Bone marrow (tissue), 2 donors: ENCODE data around the gene RABL3.
A peak's percentile ranks its signal among the peaks of the same experiment; 100 is the strongest.
"Not testable (repeated sequence)": the region's sequence is repeated elsewhere in the genome, so short reads cannot be mapped to it uniquely, and the experiment has no call there.

Experiments
- DNase-seq, 2 donors: peaks; one replicate each; lab custom pipeline; 2025; lab: John Stamatoyannopoulos, UW

RABL3 gene, protein sequence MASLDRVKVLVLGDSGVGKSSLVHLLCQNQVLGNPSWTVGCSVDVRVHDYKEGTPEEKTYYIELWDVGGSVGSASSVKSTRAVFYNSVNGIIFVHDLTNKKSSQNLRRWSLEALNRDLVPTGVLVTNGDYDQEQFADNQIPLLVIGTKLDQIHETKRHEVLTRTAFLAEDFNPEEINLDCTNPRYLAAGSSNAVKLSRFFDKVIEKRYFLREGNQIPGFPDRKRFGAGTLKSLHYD

DNA sequence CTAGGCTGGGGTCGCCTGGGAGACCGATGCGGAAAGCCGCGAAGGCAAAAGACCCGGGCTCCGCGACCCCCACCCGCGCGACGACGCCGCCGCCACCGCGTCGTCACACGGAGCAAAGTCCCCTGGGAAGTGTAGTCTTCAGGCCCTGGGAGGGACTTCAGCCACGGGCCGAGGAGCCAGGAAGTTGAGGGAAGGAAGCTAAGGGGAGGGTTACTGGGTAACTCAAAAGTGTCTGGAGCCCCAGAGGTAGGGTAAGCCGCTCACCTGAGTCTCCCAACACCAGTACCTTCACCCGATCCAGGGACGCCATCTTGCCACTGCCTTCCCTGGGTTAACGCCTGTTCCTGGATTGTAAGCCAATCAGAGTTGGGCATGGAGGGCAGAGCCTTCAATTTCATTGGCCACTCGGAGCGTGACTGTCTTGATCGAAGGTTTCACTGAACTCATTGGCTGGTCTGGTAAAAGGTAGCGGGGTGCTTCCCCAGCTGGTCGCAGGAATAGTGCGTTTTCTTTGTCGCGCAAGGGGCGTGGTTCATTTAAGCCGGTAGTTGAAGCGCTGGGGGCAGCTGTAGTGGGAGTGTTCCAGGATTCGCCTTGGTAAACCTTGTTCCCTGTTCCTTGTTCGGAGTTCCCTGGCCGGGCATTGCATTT lies at the start of gene RABL3, which contains the start of gene GTF2E1:
RABL3 (minus strand) TSS at position 319 of the 651 bp plus-strand sequence; CDS start at position 310, 9 bp downstream.
GTF2E1 (plus strand) TSS at position 547 of the 651 bp plus-strand sequence. CDS start 7,809 bp downstream, outside the sequence.
- DNase-seq: peak; percentile 97 to 100

DNA sequence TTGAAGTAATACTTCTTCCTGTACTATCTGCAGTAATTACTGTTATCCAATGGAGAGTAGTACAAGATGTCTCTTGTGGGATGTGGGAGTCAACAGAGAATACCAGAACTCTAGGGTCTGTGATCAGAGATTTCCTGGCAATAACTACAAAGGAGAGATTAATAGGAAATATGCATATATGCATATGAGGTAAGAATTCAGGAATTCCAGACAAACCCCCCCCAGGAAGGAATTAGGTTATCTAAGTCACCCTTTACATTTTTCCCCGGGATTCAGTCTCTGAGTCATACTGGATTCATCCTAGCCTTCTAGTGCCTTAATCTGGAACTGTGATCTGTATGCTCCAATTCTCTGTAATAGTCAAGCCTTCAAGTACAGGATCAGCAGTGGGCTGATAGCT lies 49.6 kb upstream of the RABL3 start:
- DNase-seq: no peak

DNA sequence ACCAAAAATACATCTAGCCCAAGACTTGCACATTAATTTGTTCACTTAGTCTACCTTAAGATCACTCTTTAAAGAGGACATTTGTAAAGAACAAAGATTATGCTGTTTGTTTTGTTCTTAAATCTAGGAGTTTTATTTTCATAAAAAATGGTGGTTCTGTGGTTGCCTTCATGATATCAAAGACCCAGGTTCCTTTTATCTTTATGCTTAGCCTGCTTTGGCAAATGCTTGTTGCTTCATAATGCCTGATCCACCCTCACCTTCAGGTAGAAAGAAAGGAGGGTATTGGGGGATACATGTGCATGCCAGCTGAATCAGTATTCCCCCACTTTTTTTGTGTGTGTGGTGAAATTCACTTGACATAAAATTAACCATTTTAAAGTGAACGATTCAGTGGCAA lies 48.7 kb upstream of the RABL3 start:
- DNase-seq: no peak

DNA sequence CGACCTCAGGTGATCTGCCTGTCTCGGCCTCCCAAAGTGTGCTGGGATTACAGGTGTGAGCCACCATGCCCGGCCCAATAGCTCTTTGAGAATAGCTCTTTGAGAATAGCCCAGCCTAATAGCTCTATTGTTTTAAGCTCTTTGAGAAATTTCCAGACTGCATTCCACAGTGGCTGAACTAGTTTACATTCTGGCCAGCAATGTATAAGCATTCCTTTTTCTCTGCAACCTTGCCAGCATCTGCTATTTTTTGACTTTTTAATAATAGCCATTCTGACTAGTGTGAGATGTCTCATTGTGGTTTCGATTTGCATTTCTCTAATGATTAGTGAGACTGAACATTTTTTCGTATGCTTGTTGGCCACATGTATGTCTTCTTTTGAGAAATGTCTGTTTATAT lies 43.5 kb upstream of the RABL3 start:
- DNase-seq: not testable (repeated sequence)

DNA sequence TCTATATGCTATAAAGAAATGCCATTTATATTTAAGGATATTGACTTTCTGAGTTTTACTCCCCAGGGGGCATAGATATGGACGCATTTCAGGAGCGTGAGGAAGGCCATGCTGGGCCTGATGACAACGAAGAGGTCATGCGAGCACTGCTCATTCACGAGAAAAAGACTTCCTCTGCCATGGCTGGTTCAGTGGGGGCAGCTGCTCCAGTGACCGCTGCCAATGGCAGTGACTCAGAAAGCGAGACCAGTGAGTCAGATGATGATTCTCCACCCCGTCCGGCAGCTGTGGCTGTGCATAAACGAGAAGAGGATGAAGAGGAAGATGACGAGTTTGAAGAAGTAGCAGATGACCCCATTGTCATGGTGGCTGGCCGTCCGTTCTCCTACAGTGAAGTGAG lies 38.7 kb upstream of the RABL3 start:
- no peak for DNase-seq

DNA sequence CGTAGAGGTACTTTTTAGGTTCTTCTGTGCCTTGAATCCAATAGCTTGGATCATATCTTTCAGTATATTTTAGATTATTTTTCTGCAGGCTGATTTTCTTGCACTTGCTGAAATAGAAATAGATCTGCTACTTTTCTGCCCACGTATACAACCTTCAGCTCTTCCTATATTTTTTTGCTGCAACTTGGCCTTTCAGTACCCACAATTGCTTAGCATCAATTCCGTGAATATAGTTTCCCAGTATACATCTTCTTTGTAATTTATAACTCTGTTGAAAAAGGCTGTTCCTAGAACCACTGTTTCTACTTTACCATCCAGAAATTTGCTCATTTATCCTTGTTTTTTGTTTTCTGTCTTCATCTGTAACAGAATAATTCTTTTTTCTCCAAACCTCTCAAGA lies 36.5 kb upstream of the RABL3 start:
- no peak for DNase-seq

DNA sequence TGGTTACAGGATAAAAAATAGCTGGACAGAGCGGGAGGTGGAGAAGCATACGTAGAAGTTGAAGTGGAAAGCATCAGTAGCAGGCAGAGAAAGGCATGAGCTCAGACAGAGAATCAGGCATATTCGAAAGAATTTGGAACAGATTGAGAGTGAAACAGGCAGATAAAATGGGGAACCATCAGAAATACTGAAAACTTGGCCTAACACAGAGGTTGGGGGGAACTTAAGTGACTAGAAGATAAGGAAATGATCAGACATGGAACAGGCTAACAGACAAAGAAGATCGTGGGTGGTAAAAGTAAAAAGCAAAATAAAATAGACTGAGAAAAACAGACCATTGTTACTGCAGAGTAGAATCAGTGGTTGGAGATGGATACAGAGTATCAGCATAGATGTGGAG lies 33.1 kb upstream of the RABL3 start:
- no peak for DNase-seq

DNA sequence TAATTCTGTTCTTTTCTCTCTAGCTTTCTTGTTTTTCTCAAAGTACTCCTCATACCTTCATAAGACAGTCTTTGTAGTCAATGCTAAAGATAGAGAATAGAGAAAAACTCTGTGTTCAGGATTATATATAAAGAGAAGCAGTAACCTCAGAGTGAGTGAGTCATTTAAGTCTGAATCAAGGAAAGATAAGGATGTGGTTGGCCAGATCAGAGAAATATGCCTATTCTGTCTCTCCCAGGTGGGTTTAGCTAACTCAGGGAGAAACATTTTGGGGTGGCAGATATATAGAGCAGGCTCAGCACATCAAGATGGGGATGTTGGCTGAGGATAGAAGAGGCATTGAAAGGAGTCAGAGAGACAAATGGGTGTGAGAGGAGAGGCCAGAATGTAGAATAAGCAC lies 31.6 kb upstream of the RABL3 start:
- DNase-seq: no peak

DNA sequence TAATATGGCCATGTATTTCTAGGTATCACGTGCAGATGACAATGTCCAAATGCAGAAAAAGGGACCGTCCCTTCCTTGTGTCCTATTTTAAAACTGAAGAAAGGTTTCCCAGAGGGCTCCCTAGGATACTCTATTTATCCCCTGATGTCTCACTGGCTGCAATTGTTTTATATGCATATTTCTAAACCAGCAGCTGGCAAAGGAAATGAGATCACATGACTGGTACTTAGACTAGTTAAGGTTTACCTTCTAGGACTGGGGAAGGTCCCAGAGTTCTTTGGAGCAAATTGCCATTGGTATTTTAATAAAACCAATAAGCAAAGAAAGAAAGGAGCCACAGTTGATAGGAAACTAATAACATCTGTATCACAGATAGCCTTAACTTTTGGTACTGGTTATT lies 29.8 kb upstream of the RABL3 start:
- DNase-seq: no peak

DNA sequence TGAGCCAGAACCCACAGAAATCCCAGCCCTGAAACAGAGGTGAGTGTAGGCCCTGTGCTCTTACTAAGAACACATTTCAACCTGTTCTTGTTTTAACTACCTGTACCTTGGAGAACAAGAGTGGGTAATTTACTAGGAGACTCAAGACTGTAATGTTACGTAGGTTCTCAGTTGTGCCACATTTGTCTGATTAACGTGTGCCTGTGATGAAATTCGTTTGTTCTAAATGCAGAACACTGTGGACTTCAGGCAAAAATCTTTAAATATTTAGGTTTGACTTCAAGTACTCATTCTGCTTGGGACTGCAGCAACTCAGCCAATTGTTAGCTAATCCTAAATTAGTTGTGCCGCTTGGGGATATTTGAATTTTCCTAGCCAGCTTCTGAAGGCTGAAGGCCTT lies 28.6 kb upstream of the RABL3 start:
- DNase-seq: no peak

DNA sequence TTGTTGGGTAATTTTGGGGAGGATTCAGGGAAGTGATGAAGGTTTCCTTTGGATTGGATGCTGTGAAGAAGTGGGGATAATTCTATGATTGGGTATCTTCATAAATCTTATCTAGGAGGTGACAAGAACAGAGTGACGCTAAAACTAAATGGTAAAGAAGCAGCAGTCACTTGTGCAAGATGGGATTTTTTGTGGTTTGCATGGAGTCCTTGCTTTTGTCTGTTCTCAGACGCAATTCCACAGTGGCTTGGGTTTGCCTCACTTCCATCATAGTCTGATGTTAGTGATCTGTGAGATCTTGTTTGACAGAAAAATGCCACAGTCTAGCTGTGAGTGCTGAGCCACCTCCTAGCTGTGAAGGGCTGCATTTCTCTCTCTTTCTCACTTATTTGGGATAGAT lies 27.1 kb upstream of the RABL3 start:
- no peak for DNase-seq

DNA sequence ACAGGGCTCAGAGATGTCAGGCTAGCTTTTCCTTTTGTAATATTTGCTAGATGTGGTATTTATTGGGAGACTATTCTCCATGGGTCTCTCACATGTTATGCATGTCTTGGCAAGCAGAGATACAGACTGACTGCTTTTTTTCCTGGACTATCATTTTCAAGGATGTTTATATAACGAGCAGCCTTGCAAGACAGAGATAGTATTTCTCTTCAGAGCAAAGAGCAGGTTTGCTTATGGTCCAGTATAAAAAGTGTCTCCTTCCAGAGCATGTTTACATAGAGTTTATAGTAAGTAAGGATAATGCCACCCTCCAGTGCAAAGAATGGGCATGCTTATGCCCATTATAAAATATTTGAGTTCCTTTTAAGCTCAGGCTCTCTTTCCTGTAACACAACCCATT lies 24.8 kb upstream of the RABL3 start:
- no peak for DNase-seq

DNA sequence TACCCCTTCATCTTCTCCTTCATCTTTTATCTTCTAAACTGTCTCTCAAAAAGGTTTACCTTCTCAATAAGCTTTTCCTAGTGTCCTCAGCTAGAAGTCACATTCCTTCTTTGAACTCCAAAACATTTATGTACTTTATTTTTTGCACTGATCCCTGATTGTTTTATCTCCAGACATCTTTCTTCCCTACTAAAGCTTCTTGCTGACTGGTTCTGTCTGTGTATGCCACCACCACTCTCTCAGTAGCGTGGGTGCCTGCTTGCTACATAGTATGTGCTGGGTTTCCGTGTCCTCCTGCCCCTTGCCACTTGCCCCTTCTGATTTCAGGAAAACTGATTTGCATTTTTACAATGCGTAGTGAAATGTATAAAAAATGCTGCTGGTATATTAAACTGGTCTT lies 24.3 kb upstream of the RABL3 start:
- DNase-seq: no peak

DNA sequence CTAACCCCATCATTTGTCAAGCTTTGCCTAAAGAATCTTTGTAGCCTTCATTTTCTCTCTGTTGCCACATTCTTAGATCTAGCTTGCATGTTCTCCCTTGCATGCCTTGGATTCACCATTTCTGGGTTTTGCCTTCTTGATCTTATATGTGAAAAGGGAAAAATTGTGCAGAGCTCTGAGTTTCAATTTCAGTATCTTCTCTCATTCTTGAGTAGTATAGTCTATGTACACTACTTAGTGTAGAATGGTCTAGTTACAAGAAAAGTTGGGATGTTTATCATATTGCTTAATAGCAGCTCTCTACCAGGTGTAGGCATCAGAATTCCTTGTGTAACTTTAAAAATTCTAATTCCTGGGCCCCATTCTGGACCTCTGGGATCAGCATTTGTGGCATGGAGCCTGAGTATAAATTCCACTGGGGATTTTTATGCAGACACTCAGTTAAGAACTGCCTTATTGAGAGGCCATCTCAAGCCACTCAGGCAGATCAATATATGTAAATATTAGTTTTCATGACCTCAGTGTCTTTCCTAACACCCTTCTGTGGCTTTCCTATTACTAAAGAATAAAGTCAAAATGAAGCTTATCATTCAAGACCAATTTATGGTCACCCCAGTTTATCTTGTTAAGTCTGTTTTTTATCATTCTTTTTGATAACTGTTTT lies 23.6 kb upstream of the RABL3 start:
- no peak for DNase-seq

DNA sequence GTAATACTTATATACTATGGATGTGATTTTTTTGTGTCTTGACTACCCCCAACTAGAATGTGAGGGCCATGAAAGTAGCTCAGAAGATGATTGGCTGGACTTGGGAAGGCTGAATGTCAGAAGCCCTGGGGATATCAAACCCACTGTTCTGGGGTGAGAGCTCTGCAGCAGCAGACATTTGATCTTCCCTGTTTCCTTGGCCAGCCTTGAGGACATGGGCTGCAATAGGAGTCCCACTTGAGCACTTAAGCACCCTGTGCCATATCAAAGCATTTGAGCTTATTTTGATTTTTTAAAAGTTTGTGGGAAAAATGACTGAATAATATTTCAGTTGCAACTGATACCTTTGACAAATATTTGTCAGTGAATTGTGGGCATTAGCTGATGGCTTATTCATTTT lies 21.9 kb upstream of the RABL3 start:
- no peak for DNase-seq

DNA sequence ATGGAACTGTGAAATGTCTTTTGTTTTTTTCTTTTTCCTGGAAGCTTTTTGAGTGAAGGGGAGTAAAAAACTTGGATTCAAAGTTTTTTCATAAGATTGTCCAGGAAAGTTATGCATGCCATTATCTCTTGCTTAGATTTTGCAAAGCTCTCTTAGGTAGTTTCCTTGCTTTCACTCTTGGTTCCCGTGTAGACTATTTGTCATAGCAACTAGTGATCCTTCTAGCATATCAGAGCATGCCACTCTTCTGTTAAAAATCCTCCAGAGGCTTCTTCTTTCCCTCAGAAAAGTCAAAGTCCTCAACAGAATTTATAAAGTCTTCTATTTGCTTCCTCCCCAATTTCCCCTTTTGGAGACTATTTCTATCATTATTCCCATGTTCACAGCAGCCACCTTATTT lies 21.3 kb upstream of the RABL3 start:
- DNase-seq: no peak

DNA sequence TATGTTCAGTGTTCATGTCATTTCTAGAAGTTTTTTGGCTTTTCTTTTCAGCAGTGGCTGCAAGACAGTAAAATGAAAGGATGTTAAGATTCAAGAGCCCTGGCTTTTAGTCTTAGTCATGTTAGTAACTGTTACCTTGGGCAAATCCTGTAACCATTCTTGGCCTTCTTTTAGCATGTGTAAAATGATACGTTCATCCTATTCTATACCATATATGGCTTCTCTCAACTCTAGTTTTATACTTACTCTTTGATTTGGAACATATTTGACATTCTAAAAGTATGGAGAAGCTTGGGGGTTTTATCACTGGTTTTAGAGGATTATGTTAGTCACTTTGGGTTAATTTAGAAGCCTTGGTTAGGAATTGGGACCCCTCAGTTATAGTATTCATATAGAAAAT lies 20.3 kb upstream of the RABL3 start:
- no peak for DNase-seq

DNA sequence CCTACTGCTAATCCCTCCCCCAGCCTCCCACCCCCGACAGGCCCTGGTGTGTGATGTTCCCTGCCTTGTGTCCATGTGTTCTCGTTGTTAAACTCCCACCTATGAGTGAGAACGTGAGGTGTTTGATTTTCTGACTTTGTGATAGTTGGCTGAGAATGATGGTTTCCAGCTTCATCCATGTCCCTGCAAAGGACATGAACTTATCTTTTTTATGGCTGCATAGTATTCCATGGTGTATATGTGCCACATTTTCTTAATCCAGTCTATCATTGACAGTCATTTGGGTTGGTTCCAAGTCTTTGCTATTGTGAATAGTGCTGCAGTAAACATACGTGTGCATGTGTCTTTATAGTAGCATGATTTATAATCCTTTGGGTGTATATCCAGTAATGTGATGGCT lies 16.2 kb upstream of the RABL3 start:
- DNase-seq: not testable (repeated sequence)

DNA sequence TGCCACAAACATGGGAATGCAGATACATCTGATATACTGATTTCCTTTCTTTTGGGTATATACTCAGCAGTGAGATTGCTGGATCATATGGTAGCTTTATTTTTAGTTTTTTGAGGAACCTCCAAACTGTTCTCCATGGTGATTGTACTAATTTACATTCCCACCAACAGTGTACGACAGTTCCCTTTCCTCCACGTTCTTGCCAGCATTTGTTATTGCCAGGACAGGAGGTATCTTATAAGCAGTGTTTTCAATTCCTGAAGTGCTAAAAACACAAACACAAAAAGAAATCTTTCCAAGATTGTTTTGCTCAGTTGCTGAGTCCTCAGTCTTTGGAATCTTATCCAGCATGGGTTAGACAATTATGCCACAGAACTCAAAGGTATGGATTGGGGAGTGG lies 13.7 kb upstream of the RABL3 start:
- no peak for DNase-seq

DNA sequence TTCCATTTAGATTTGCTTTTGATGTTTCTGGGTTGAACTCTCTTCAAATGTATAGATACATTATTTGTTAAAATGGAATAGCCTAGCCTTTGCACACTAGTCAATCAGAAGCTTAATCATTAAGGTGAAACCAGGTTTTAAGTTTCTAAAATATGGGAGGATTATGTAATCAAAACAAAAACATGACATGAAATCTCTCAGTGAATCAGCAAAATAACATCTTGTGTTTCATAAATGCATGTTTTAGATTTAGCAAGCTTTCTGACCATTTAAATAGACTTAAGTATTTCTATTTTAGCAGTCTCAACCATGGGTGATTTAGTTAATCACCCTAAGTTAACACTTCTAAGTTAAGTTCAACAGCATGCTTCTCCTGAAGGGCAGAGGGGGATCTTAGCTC lies 11.5 kb upstream of the RABL3 start:
- no peak for DNase-seq

DNA sequence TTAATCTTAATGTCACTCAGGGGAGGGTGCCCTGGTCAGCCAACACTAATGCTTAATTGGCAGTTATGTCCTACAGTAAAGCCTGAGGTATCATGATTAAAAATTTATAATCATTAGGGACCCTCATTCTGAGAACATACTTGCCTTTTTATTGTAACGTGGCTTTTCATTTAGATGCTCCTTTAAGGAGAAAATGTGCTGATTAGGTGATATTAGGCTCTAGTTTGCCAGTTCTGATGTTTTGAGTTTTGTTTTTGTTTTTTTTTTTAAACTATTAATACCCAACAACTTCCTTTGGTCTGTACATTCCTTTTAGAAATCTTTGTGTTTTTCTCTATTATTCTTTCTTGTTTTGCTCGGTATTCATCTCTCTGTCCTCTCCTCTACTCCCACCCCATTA lies 10.5 kb upstream of the RABL3 start:
- DNase-seq: no peak

DNA sequence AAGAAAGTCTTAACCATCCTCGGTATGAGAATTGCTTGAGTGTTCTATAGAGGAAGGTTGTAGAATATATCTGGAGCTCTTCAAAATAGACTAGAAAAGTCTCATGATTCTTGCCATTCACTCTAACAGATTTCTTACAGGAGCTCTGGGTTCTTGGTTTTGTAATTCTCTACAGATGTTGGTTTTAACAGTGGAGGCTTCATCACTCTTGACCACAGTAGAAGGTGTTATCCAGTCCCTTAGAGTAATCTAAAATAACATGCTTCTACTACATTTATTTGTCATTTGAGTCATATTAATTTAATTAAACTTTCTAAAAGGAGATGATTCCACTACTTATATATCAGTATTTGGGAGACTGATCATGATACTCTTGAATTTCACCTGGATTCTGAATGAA lies 9.9 kb upstream of the RABL3 start:
- no peak for DNase-seq

DNA sequence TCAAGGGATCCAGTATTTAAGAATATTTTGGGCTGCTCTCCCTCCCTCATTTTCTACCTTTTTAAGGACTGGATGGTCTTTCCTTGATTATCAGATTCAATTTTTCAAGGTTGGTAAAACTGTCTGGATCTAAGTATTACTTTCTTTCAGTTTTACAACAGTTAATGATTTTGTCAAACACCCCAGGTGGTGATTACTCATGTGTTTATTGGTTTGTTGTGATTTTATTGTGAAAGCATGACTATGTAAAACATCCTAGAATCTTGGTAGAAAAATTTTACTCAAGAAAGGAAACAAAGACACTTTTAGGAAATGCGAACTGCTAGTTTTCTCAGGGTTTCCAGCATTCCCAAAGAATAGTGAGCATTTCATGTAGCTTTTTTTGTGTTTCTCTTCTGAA lies 7.5 kb upstream of the RABL3 start:
- no peak for DNase-seq

DNA sequence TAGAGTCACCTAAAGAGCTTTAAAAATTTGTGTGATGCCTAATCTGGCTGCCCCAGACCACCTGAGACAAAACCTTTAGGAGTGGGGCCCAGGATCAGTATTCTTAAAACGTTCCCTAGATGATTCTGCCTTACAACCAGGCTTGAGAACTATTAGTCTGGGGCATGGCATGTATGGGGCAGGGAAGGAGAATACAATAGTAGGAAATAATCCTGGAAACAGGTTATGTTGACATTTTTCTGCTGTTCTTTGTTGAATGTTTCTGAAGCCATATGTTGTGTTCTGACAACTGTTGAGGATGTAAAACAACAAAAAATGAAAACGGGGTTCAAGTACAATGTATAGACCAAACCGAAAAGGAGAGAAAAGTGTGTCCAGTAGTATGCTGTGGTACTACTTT lies 3.1 kb upstream of the RABL3 start:
- no peak for DNase-seq
